ENCODE results near the gene ARHGAP8. TPM values are rescaled to one million over a fixed set of nuclear protein-coding genes. Genes with fewer than 3 reads are reported as not detected.

The ARHGAP8 gene
- total RNA-seq, 2 donors from 2014 or later: 0.32 to 0.89 TPM

DNA sequence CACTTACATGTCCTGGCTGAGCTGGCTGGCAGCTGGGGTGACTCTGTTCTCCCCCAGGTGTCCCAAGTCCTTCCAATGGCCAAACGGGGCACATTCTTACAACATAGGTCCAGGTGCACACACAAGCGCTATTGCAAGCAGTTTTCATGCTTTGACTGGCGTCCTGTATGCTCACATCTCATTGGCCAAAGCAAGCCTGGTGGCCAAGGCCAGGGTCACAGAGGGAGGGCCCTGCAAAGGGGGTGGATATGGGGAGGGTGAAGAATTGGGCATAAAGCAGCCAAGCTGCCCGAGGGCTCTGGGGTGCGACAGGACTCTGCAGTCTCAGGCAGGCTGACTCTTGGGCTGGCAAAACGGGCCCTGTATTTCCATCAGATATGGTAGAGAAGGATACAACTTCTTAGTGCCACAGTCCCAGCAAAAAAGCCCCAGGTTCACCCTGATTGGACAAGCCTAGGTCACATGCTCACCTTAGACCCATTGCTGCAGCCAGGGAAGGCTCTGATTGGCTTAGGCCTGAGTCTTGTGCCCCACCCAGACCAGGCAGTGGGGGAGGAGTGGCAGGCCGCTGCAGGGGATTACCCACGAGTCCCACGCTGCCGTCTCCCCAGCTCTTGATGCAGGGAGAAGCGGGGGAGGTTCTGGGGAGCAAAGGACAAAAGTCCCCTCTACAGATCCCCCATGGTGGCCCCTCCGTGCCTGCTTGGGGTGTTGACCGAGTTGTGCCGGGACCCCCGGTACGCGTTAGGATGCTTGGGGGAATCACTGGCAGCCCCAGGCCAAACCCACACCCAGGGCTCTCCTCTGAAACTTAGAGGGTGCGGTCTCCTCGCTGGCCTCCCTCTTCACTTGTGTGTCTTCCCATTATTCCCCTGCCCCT lies 110.8 kb downstream of the ARHGAP8 start:
- intact Hi-C loops (cut with DNase I): no loop called here
- no peak for ATAC-seq
- DNase-seq: no peak

DNA sequence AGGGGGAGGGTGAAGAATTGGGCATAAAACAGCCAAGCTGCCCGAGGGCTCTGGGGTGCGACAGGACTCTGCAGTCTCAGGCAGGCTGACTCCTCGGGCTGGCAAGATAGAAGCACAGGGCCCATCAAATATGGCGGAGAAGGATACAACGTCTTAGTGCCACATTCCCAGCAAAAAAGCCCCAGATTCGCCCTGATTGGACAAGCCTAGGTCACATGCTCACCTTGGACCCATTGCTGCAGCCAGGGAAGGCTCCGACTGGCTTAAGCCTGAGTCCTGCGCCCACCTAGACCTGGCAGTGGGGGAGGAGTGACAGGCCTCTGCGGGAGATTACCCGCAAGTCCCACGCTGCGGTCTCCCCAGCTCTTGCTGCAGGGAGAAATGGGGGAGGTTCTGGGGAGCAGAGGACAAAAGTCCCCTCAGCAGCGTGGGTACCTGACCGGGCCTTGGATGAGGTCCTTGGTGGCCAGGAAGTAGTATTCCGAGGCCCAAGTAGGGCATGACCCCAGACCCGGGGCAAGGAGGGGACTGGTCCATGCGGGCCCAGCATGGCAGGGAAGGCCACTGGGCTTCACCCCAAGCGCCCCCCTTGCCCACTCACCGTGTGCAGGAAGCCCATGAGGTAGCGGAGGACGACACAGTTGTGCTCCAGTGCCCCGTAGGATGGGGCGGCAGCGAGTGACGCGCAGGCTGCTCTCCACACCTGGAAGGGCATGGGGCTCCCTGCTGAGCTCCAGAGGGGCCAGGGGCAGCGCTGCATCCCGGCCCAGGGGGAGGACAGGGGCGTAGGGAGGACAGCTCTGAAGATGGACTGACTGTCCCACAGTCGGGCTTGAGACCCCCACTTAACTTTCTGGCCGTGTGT lies 113.0 kb downstream of the ARHGAP8 start:
- ATAC-seq (no peak), DNase-seq (no peak)
- intact Hi-C loops (cut with DNase I): no loop called here

DNA sequence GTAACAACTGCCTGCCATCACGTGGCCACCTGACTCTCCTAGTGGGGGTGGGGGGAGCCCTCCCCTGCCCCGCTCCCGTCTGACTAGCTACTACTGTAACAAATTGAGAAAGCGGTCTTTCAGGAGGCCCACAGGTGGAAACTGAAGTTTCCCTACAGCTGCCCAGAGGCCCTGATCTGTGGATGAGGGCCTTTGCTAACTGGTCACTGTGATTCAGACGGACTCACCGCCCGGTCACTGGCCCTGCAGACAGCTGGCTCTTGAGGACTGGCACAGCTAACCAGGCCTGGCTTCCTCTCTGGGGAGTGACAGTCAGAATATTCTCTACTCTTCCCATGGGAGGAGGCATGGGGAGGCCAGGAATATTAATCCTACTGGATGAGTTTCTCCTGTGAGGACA lies 116.8 kb downstream of the ARHGAP8 start:
- no peak for ATAC-seq
- no peak for DNase-seq
- intact Hi-C loops (cut with DNase I): no loop called here

DNA sequence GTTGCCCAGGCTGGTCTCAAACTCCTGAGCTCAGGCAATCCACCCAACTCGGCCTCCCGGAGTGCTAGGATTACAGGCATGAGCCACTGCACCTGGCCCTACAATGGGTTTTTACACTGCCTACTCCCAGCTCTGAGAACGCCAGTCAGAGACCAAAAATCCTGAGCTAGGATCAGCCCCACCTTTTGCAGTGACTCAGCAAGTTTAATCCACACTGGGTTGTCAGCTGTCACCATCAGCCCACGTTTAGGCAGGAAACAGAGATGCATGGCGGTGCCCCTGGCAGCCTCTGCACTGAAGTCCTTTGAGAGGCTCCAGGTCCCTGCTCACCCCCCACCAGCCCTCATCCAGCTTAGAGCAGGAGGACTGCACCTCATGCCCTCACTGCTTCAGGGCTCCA lies 117.6 kb downstream of the ARHGAP8 start:
- peak in 1 of 2 donors; percentile 55 for ATAC-seq
- intact Hi-C loops (cut with DNase I): no loop called here
- no peak for DNase-seq

DNA sequence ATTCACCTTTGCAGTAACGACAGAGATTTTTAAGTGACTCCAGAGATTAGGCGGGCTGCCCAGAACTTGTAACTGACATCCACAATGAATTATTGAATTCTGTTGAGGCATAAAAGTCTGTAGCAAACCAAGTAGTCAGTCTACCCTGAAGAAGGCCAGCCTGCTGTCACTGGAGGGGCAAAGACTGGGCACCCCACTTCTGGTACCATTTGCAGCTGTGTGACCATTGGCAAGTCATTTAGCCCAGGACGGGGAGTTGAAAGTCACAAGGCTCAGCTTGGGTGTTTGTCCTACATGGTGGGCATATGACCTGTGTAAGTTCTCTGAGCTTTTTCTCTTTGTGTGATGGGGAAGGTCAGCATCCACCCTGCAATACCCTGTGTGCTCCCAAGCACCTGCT lies 119.4 kb downstream of the ARHGAP8 start:
- no peak for DNase-seq
- intact Hi-C loops (cut with DNase I): no loop called here
- ATAC-seq: no peak

DNA sequence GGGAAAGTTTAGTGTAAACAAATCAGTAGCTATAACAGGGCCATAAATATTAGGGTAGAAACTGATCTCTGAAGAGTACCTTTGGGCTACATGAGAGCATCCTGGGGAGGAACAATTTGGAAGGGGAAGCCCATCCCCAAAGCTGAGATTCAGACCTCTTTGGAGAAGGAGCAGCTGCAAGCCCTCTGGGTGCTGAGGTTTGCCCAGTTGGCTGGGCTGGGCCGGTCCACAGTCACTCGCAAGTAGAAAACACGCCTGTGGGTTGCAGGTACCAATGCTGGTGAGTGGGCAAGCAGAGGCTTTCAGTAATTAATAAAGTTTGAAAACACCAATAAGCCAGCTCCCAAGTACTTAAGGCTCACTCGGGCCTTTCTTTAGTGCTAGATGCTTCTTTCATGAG lies 124.5 kb downstream of the ARHGAP8 start:
- ATAC-seq (no peak), DNase-seq (no peak)
- intact Hi-C loops (cut with DNase I): no loop called here

DNA sequence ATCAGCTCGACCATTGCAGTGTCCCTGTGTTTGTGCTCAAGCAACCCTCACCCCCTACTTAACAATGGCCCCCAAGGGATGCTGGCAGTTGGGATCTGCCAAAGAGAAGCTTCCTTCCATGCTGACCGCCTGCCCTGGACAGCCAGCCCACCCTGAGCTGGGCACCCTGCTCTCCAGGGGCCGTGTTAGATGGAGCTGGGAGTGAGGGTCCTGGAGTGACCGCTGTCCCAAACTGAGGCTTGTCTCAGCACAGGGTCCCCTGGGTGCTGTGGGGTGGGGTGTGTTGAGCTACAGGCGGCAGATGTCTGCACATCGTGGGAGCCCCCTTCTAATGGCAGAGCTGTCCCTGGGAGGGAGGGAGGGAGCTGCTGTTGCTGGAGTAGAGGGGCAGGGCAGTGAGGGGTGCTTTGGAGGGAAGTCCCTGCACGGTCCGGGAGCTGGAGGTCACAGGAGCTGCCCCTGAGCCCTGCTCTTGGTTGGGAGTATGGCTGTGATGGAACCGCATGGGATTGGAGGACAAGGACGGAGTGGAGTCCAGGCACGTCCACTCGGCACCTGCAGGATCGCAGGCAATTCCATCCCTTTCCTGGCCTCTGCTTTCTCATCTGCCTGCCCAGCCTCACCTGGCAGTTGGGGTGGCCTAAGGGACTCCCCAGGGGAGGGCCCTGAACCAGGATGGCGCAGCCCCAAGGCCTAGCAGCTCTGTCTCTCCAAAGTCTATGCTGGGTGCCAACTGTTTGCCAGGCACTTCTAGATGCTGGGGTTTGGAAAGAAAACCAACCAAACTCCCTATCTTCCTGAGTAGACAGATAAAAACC lies 126.3 kb downstream of the ARHGAP8 start:
- ATAC-seq (no peak), DNase-seq (no peak)
- intact Hi-C loops (cut with DNase I): no loop called here

DNA sequence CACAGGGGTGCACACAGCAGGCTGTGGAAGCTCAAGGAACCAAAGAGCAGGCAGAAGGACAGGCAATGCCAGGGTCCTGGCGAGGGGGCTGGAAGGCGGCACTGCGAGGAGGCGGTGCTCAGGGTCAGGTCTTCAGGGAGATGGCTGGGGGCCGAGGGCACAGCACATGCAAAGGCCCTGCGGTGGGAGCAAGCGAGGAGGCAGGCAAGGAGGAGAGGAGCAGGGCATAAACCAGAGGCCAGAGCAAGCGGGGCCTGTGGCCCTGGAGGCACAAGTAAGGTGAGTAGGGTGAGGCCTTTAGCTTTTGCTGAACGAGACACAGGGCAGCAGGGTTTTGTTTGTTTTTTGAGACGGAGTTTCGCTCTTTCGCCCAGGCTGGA lies 126.9 kb downstream of the ARHGAP8 start:
- DNase-seq (no peak), ATAC-seq (no peak)
- intact Hi-C loops (cut with DNase I): no loop called here

DNA sequence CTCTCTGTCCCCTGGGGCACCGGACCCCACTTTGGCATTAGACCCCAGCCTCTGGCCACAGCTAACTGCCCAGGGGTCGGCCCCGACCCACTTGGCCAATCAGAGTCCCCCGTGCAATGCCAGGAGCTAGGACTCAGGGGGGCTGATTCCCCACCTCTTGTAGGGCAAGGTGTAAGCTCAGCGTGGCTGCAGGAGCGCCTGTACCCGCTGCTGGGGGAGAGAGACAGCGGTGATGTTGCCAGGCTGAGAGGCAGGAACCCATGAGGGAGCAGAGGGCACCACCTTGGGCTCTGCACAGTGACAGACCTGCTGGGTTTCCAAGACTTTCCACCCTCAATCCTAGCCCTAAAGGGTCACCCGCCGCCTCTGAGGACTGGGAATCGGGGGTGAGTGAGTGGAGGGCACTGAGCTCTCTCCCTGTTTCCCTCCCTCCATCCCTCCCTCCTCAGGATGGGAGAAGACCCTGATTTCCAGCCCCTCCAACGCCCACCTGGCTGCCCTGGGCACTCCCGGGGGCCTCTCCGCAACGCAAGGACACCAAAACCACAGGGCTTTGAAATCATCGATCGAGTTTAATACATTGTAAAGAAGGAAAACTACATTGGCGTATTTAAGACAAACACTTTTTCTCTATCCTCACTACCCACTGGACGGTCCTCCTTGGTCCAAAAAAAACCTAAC lies 128.4 kb downstream of the ARHGAP8 start:
- no peak for ATAC-seq
- intact Hi-C loops (cut with DNase I): no loop called here
- no peak for DNase-seq

DNA sequence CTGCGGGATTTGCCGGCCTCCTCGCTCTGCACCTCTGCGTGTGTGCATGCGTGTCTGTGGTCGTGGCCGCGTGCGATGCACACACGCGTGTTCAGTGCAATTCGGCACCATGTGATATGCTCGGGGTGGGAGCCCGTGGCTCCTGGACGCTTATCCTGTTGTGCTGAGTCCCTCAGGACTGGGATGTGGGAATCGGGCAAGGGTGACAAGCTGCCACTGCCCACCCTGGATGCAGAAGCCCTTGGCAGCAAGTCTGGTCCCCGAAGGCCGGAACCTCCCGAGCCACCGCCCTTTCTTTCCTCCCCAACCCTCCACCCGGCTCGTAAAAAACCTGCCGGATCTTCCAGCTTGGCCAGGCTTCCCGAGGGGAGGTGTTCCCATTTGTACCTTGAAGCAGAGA lies 129.2 kb downstream of the ARHGAP8 start:
- ATAC-seq (no peak), DNase-seq (no peak)
- intact Hi-C loops (cut with DNase I): no loop called here

DNA sequence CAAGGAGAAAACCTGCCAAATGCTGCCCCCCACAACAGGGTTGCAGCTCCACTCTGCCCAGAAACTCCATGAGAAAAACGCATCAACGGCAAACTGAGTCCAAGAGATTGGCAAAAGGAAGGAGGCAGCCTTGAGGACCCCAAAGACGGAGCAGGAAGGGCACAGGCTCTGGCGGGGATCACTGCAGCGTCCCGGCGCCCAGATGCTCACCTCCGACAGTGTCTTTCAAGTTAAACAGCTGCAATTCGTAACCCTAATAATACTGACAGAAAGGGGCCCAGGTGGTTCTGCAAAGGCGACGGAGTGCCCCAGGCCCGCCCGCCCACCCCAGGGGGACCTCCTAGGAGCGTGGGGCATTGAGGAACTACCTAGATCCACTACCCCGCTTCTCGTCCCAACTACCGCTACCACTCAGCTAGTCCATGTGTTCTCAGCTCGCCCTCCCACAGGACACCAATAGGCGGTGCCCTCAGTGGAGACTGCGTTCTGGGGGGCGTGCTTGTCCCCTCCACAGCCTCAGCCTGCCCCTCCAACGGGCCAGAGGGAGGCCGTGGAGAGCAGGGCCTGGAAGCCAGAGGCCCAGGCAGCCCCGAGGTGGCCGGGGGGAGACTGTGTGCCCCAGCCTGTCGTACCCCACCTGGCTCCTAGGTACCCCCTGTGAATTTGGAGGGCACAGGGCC lies 130.0 kb downstream of the ARHGAP8 start:
- ATAC-seq (no peak), DNase-seq (no peak)
- intact Hi-C loops (cut with DNase I): no loop called here

DNA sequence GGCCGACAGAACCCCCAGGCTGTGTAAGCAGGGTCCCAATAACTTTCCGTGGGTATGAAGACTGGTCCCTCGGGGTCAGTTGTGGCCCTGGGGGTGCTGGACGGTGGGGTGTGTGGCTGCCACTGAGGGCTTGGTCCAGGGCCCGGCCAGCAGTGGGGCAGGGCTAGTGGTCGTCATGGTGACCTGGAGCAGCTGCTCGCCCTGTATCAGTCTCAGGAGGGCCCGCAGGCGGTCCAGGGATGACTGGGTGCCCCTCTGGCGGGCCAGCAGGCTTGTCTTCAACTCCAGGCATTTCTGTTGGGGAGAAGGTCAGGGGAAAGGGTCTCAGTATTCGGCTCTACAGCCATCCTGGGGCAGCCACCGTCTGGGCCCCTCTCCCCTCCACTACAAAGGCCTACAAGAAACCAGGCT lies 130.6 kb downstream of the ARHGAP8 start:
- ATAC-seq (no peak), DNase-seq (no peak)
- intact Hi-C loops (cut with DNase I): no loop called here

DNA sequence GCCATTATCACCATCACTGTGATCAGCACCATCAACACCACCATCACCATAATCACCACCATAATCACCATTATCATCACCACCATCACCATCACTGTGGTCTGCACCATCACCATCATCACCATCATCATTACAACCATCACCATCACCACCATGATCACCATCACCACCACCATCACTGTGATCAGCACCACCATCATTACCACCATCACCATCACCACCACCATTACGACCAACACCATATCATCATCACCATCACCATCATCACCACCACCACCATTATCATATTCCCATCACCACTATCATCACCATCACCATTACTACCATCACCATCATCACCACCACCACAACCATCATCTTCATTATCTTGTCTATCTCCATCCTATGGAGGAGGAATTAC lies 132.2 kb downstream of the ARHGAP8 start:
- intact Hi-C loops (cut with DNase I): no loop called here
- ATAC-seq (no peak), DNase-seq (no peak)

DNA sequence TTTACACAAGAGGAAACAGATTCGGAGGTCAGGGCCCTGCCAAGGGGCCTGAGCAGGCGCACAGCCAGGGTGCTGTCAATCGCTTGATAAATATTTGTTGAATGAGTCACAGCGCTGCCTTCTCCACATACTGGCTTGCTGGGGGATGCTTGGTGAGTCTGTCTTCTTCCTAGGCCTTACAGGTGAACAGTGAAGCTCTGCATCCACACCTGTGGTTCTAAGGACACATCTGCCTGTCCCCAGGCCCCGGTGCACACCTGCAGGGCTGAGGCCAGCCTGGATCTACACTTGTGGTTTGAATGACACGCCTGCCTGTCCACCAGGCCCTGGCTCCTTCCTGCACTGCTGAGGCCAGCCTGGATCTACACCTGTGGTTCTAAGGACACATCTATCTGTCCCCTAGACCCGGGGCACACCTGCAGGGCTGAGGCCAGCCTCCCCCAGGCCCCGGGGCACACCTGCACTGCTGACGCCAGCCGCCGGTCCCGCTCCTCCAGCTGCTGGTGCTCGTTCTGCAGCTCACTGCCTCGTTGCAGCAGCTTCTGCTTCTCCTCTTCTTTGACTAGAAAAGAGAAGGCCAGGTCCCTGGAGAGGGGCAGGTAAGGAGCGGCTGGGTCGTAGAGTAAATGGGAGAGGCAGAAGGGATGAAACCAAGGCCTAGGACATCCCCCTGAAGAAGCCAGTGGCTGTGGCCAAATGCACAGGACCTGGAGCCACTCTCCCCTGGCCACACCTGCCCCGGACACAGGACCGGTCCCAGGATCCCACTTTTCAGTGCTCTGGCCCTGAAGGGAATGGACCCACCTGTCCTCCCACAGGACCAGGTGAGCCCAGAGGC lies 132.8 kb downstream of the ARHGAP8 start:
- ATAC-seq: no peak
- intact Hi-C loops (cut with DNase I): no loop called here
- DNase-seq: no peak

DNA sequence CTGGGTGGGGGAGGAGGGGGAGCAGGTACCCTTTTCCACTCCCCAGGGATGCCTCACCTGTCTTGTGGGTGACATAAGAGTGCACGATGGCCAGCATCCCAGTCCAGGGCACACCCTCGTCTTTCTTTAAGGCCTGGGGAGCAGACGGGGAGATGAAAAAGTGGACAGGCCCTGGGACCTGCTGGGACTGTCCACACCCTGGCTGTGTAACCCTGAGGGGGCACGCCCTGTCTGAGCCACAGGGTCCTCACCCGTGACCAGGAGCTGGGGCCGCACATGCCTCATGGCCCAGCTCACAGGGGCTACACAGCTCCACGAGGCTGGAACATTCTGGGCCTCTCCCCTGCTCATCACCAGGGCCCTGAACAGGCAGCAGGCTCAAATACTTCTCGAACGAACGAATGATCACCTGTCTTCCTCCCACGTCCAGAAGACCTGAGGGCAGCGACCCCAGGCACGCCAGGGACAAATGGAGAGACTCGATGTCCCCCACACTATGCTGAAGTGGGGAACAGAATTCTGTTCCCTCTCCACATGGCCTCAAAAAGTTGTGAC lies 133.5 kb downstream of the ARHGAP8 start:
- ATAC-seq: no peak
- intact Hi-C loops (cut with DNase I): no loop called here
- DNase-seq: no peak

DNA sequence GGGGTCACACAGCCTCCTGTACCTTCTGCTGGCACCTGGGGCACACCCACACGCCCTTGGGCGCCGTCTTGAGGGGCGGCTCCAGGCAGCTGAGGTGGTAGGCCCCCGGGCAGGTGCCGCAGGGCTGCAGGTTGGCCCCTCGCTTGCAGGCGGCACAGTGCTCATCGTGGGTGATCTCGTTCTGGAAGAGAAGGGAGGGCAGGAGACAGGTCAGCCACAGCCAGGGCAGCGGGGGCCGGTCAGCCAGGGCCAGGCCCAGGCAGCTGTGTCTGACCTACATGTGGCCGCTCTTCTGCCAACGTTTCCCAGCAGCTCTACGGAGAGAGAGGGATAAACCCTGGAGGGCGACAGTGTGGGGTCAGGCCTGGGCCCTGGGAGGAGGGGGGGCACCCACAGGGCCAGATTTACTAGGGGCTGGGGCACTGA lies 135.6 kb downstream of the ARHGAP8 start:
- DNase-seq: no peak
- intact Hi-C loops (cut with DNase I): no loop called here
- ATAC-seq: no peak

DNA sequence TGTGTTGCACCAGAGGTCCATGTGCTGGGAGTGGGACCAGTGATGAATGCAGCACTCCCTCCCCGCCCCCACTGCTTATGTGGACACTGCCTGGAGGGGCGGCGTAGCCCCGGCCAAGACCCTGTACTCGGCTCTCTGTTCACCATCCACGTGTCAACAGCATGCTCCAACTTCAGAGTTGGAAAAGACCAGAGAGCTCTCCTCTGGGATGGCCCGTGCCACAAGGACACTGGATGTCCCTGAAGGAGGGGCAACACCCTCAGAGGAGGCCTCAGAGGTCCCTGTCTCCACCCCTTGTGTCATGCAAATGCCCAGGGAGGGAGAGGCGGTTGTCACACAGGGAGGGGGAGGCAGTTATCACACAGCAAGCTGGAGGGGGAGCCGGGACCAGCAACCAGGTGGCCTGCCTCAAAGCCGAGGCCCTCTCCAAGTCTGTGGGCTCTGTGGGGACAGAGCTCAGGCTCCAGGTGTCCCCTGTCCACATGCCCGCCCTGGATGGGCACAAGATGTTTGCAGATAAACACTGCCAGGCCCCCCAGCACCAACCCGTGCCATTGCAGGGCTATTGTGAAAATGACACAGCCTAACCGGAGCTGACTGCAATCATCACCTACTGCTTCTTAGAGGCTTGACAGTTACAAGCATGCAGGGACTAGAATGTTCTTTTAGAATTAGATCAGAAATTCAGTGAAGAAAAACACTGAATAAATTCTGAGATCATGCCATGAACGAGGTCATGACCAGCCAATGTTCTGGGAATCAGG lies 136.3 kb downstream of the ARHGAP8 start:
- ATAC-seq: no peak
- intact Hi-C loops (cut with DNase I): no loop called here
- no peak for DNase-seq
